GM12878 (cell line): Measurements from ENCODE around the gene NUMB. TPM values are rescaled to one million over a fixed set of nuclear protein-coding genes. Genes with fewer than 3 reads are reported as not detected.
A peak's percentile ranks its signal among the peaks of the same experiment; 100 is the strongest.

Experiments
- ATAC-seq: fragments of 200-7000 bp; cut with Tn5 transposase; 3 replicates; pipeline ENCODE4 v1.9.1; 2020; ENCODE audit warnings: mild to moderate bottlenecking, moderate library complexity
- BruUV-seq: library from RNA; stranded (reverse); fragments of 400-500 nt; replicated peaks from 2 replicates; lab custom pipeline; 2021; lab: Mats Ljungman, UMichigan
- CTCF ChIA-PET: fragments of 300-600 bp; sonication (Branson Sonifier 250); formaldehyde crosslinking; extraction: SDS; loops from one replicate; lab custom pipeline; 2021; ENCODE audit warnings: inconsistent platforms; lab: Yijun Ruan, JAX
- POLR2A ChIA-PET: fragments of 350-600 bp; formaldehyde crosslinking; extraction: SDS; loops from one replicate; lab custom pipeline; 2021; ENCODE audit warnings: inconsistent platforms; lab: Charles Lee
- RAD21 ChIA-PET: fragments of 300-600 bp; sonication (Branson Sonifier 250); formaldehyde crosslinking; loops from one replicate; lab custom pipeline; 2023; ENCODE audit warnings: antibody characterized with exemption; ENCODE audit not compliant: unreplicated experiment; lab: Charles Lee
- SMC1A ChIA-PET: fragments of 300-600 bp; sonication (Branson Sonifier 250); formaldehyde crosslinking; loops from one replicate; lab custom pipeline; 2023; ENCODE audit not compliant: unreplicated experiment, uncharacterized antibody; lab: Charles Lee
- DNase-seq: peaks from one replicate; pipeline ENCODE4 v3.0.0-alpha.2; 2011; ENCODE audit warnings: low read depth, low spot score
- FAIRE-seq: peaks from 3 replicates; lab custom pipeline; 2011; peaks lifted over from hg19 to GRCh38; lab: Jason Lieb, UNC
- H2AFZ ChIP-seq: 2 replicates; pipeline ENCODE4 v1.6.0; 2011; ENCODE audit warnings: low read depth, low read length, control low read depth; ENCODE audit not compliant: control insufficient read depth
- H3K27ac ChIP-seq: 2 replicates; pipeline ENCODE4 v1.5.1; 2011; ENCODE audit warnings: control low read depth; ENCODE audit not compliant: control insufficient read depth, insufficient read depth
- H3K27me3 ChIP-seq, 2 experiments: replicated peaks in 1 of 2; 2 replicates each; pipeline versions ENCODE4 v1.6.0 to v1.6.1; 2011; ENCODE audit warnings: low read length in 1 of 2; ENCODE audit not compliant: control insufficient read depth in 2 of 2, insufficient read depth in 2 of 2
- H3K36me3 ChIP-seq, 2 experiments: 2 replicates each; pipeline ENCODE4 v1.5.1; 2011; ENCODE audit warnings: low read length in 1 of 2; ENCODE audit not compliant: control insufficient read depth in 2 of 2, insufficient read depth in 2 of 2
- H3K4me1 ChIP-seq: 2 replicates; pipeline ENCODE4 v1.6.1; 2011; ENCODE audit warnings: mild to moderate bottlenecking, low read length, moderate library complexity, mixed read lengths; ENCODE audit not compliant: control insufficient read depth, insufficient read depth
- H3K4me2 ChIP-seq: 2 replicates; pipeline ENCODE4 v1.6.0; 2011; ENCODE audit warnings: control low read depth; ENCODE audit not compliant: control insufficient read depth, insufficient read depth
- H3K4me3 ChIP-seq: fragments of 200-600 bp; sonication (generic); 2 replicates; pipeline ENCODE4 v1.5.1; 2016
- H3K79me2 ChIP-seq: 2 replicates; pipeline ENCODE4 v1.6.0; 2011; ENCODE audit warnings: low read length; ENCODE audit not compliant: control insufficient read depth, insufficient read depth
- H3K9ac ChIP-seq: 2 replicates; pipeline ENCODE4 v1.8.0; 2011; ENCODE audit warnings: low read length, control low read depth, mixed read lengths; ENCODE audit not compliant: control insufficient read depth, insufficient read depth
- H3K9me3 ChIP-seq: replicated peaks from 3 replicates; pipeline ENCODE4 v1.5.1; 2011; ENCODE audit warnings: mild to moderate bottlenecking, low read length; ENCODE audit not compliant: control insufficient read depth, insufficient read depth
- H4K20me1 ChIP-seq: 2 replicates; pipeline ENCODE4 v1.6.0; 2011; ENCODE audit not compliant: control insufficient read depth, insufficient read depth
- CREB1 ChIP-seq: IDR thresholded peaks from 2 replicates; pipeline ENCODE4 v1.6.1; 2012; ENCODE audit warnings: low read depth, mild to moderate bottlenecking, inconsistent platforms
- CREM ChIP-seq: IDR thresholded peaks from 2 replicates; pipeline ENCODE4 v1.6.1; 2014; ENCODE audit warnings: antibody characterized with exemption, low read depth
- EP300 ChIP-seq, 2 experiments: fragments of 150-350 bp in 1 of 2; IDR thresholded peaks; 2 replicates each; pipeline ENCODE4 v1.6.1; 2011 to 2012; ENCODE audit warnings: low read depth in 2 of 2, low read length in 2 of 2, borderline replicate concordance in 1 of 2, improper control_type of control experiment in 1 of 2, inconsistent platforms in 1 of 2; ENCODE audit not compliant: control insufficient read depth in 1 of 2
- JUNB ChIP-seq: IDR thresholded peaks from 2 replicates; pipeline ENCODE4 v1.6.1; 2016; ENCODE audit warnings: antibody characterized with exemption, mild to moderate bottlenecking
- JUND ChIP-seq: IDR thresholded peaks from 2 replicates; pipeline ENCODE4 v1.6.1; 2012; ENCODE audit warnings: low read depth, mild to moderate bottlenecking, low read length, improper control_type of control experiment, moderate library complexity
- MEF2A ChIP-seq: IDR thresholded peaks from 2 replicates; pipeline ENCODE4 v1.6.1; 2011; ENCODE audit warnings: low read depth, mild to moderate bottlenecking, low read length, moderate library complexity; ENCODE audit not compliant: insufficient read depth
- MEF2B ChIP-seq: fragments of 450-650 bp; IDR thresholded peaks from 2 replicates; pipeline ENCODE4 v1.6.1; 2018; ENCODE audit warnings: mild to moderate bottlenecking, moderate library complexity; ENCODE audit not compliant: partially characterized antibody, poor library complexity, severe bottlenecking
- MTA3 ChIP-seq: IDR thresholded peaks from 2 replicates; pipeline ENCODE4 v1.6.1; 2012; ENCODE audit warnings: low read length, inconsistent platforms, borderline replicate concordance
- NFIC ChIP-seq: IDR thresholded peaks from 2 replicates; pipeline ENCODE4 v1.6.1; 2012; ENCODE audit warnings: low read depth, mild to moderate bottlenecking, inconsistent platforms, low read length, moderate library complexity
- SMC3 ChIP-seq: IDR thresholded peaks from 2 replicates; pipeline ENCODE4 v1.6.1; 2011; ENCODE audit warnings: low read length, improper control_type of control experiment, borderline replicate concordance
- SPI1 ChIP-seq: IDR thresholded peaks from 2 replicates; pipeline ENCODE4 v1.6.1; 2011; ENCODE audit warnings: low read depth, mild to moderate bottlenecking, low read length, moderate library complexity, borderline replicate concordance; ENCODE audit not compliant: insufficient read depth
- TBL1XR1 ChIP-seq: IDR thresholded peaks from 2 replicates; pipeline ENCODE4 v1.6.1; 2012; ENCODE audit warnings: low read depth, low read length, improper control_type of control experiment
- ZBED1 ChIP-seq: IDR thresholded peaks from 2 replicates; pipeline ENCODE4 v1.6.1; 2016; ENCODE audit warnings: borderline replicate concordance
- ZNF217 ChIP-seq: fragments of 450-650 bp; IDR thresholded peaks from 2 replicates; pipeline ENCODE4 v1.6.1; 2017; ENCODE audit warnings: antibody characterized with exemption, mild to moderate bottlenecking
- WGBS: methylation state at CpG from one replicate; pipeline ENCODE4 v1.1.6; 2016; ENCODE audit warnings: low lambda C conversion rate; ENCODE audit not compliant: insufficient replicate concordance, insufficient coverage; ENCODE audit errors: missing lambda C conversion rate; 5-methylcytosine and 5-hydroxymethylcytosine counted together
- in situ Hi-C: fragments of 300-500 bp; cut with MboI; formaldehyde crosslinking; loops from 9 replicates; pipeline ENCODE4 v1.14.3; 2018; ENCODE audit warnings: mixed read lengths
- intact Hi-C: fragments of 100-400 bp; cut with micrococcal nuclease; formaldehyde crosslinking; loops from one replicate; pipeline ENCODE4 v1.14.2; 2022; ENCODE audit not compliant: unreplicated experiment
- polyA plus RNA-seq, 11 experiments: library from polyadenylated mRNA; depleted of rRNA in 4 of 11; unstranded in 6 of 11; stranded (reverse) in 5 of 11; fragments of >200 nt; fragmentation: Nextera tagmentation in 4 of 11; fragmentation: Illumina TruSeq in 1 of 11; extraction: Ambion mirVana in 4 of 11; extraction: Trizol in 1 of 11; gene quantifications; 1 replicate in 1 of 11; 2 replicates in 10 of 11; pipeline versions ENCODE4 v1.2.1 to v1.2.3, GENCODE V29; 2011 to 2016; ENCODE audit warnings: inconsistent platforms in 2 of 11, missing spikeins in 2 of 11, low read depth in 1 of 11
- total RNA-seq, 4 experiments: library from RNA; depleted of rRNA in 3 of 4; stranded (reverse); fragments of >200 nt in 3 of 4; fragmentation: Illumina TruSeq in 1 of 4; extraction: Trizol in 1 of 4; gene quantifications; 2 replicates each; pipeline versions ENCODE4 v1.2.1 to v1.2.3, GENCODE V29; 2013 to 2021
- TF ChIP-seq, protein P1 (sequence below): fragments of 450-650 bp; IDR thresholded peaks from 2 replicates; pipeline ENCODE4 v1.6.1; 2017; ENCODE audit warnings: mild to moderate bottlenecking, moderate library complexity
- TF ChIP-seq, protein P2 (sequence below): fragments of 450-650 bp; IDR thresholded peaks from 2 replicates; pipeline ENCODE4 v1.6.1; 2017; ENCODE audit warnings: low read depth, mild to moderate bottlenecking, moderate library complexity
- TF ChIP-seq, protein P3 (sequence below): IDR thresholded peaks from 2 replicates; pipeline ENCODE4 v1.6.1; 2012; ENCODE audit warnings: low read depth, low read length, improper control_type of control experiment

Gene NUMB
- total and polyA plus RNA-seq, 10 of the 15 experiments (the other 5 are each of a cell fraction or from before 2014, with no cell fraction given): 22.0 to 147 (median 48.9) TPM

DNA sequence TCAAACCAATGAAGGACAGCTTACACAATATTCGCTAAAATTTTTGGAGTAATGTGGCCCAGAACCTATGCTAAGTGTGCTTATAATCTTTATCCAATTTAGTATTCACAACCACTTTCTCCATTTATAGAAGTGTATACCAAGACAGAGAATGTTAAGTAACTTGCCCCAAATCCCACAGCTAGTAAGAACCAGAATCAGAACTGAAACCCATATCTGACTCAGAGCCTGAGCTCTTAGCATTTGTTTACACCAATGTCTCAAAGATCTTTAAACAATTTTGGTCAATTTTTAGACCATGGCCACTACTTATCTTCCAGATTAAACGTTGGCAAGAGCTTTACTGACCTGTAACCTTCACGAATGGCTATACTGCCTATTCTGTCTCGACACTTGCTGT is 168.1 kb downstream of the NUMB start:
- 1% methylated on average over 4 of the region's 4 CpGs for WGBS
- H3K4me1 ChIP-seq: peaks cover 35% of the 10 kb centered on the region
- CTCF ChIA-PET: interaction anchor here (0.7 to 3.8 kb wide), 11 partner anchors 12 to 183 kb away, joined by 3 to 17 read pairs (median 4); no protein-coding TSS in a partner anchor
- H3K27me3 ChIP-seq: no peaks in the 10 kb centered on the region
- POLR2A ChIA-PET: interaction anchor here (0.5 to 2.7 kb wide), 10 partner anchors 9 to 187 kb away, joined by 3 to 18 read pairs (median 4); partner anchors contain the start of gene NUMB
- peak overlapping the region; percentile 82 for H3K4me2 ChIP-seq
- no peak overlapping the region for H3K9ac ChIP-seq
- no peaks in the 10 kb centered on the region; a peak in 1 of 4 replicates for H3K36me3 ChIP-seq
- no peaks in the 10 kb centered on the region for H4K20me1 ChIP-seq
- peak; percentile 93 for FAIRE-seq
- in situ Hi-C loops: loop anchor here (5.0 kb wide), 1 partner anchor 177 kb away; no protein-coding TSS in a partner anchor
- peak; percentile 64 for DNase-seq
- peak; percentile 79 for ATAC-seq
- no peak overlapping the region for H2AFZ ChIP-seq
- H3K27ac ChIP-seq: peak overlapping the region; percentile 55; the same call in 1 of the 2 replicates
- H3K9me3 ChIP-seq: no peaks in the 10 kb centered on the region
- no TSS peak for BruUV-seq
- peak overlapping the region; percentile 22; the same call in 1 of the 2 replicates for H3K4me3 ChIP-seq
- no peaks in the 10 kb centered on the region for H3K79me2 ChIP-seq
- SMC1A ChIA-PET: interaction anchor here (0.7 to 5.9 kb wide), 24 partner anchors 9 to 186 kb away, joined by 3 to 42 read pairs (median 5); partner anchors contain the start of gene PAPLN
- RAD21 ChIA-PET: interaction anchor here (0.6 to 12.0 kb wide), 20 partner anchors 14 to 354 kb away, joined by 3 to 591 read pairs (median 4); partner anchors contain the start of genes NUMB and RIOX1
- intact Hi-C loops: loop anchor here (5.0 to 10.0 kb wide), 2 partner anchors 43 to 125 kb away; no protein-coding TSS in a partner anchor
- peak; percentile 97 for TF ChIP-seq JUNB
- TF ChIP-seq CREB1: 0 out of 2 replicates have a peak, but pooled peaks have one; percentile 25
- TF ChIP-seq MEF2A: peak; percentile 77; the same call in 1 of the 2 replicates
- peak; percentile 32 to 89; a peak in 3 of 4 replicates for TF ChIP-seq EP300 (IDR thresholded peaks at IDR 0.05; ENCODE audit: borderline replicate concordance in 1 of 2, control insufficient read depth in 1 of 2, low read depth in 2 of 2, low read length in 2 of 2)
- 0 out of 2 replicates have a peak, but pooled peaks have one; percentile 50 for TF ChIP-seq ZNF217
- TF ChIP-seq SPI1: 0 out of 2 replicates have a peak, but pooled peaks have one; percentile 4
- TF ChIP-seq MEF2B: peak; percentile 59
- peak; percentile 80 for TF ChIP-seq CREM
- TF ChIP-seq JUND: 0 out of 2 replicates have a peak, but pooled peaks have one; percentile 63
- TF ChIP-seq TBL1XR1: 0 out of 2 replicates have a peak, but pooled peaks have one; percentile 68
- TF ChIP-seq, protein P1, sequence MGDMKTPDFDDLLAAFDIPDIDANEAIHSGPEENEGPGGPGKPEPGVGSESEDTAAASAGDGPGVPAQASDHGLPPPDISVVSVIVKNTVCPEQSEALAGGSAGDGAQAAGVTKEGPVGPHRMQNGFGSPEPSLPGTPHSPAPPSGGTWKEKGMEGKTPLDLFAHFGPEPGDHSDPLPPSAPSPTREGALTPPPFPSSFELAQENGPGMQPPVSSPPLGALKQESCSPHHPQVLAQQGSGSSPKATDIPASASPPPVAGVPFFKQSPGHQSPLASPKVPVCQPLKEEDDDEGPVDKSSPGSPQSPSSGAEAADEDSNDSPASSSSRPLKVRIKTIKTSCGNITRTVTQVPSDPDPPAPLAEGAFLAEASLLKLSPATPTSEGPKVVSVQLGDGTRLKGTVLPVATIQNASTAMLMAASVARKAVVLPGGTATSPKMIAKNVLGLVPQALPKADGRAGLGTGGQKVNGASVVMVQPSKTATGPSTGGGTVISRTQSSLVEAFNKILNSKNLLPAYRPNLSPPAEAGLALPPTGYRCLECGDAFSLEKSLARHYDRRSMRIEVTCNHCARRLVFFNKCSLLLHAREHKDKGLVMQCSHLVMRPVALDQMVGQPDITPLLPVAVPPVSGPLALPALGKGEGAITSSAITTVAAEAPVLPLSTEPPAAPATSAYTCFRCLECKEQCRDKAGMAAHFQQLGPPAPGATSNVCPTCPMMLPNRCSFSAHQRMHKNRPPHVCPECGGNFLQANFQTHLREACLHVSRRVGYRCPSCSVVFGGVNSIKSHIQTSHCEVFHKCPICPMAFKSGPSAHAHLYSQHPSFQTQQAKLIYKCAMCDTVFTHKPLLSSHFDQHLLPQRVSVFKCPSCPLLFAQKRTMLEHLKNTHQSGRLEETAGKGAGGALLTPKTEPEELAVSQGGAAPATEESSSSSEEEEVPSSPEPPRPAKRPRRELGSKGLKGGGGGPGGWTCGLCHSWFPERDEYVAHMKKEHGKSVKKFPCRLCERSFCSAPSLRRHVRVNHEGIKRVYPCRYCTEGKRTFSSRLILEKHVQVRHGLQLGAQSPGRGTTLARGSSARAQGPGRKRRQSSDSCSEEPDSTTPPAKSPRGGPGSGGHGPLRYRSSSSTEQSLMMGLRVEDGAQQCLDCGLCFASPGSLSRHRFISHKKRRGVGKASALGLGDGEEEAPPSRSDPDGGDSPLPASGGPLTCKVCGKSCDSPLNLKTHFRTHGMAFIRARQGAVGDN: peak; percentile 72; the same call in 1 of the 2 replicates
- TF ChIP-seq MTA3: peak; percentile 67; the same call in 1 of the 2 replicates
- TF ChIP-seq, protein P2, sequence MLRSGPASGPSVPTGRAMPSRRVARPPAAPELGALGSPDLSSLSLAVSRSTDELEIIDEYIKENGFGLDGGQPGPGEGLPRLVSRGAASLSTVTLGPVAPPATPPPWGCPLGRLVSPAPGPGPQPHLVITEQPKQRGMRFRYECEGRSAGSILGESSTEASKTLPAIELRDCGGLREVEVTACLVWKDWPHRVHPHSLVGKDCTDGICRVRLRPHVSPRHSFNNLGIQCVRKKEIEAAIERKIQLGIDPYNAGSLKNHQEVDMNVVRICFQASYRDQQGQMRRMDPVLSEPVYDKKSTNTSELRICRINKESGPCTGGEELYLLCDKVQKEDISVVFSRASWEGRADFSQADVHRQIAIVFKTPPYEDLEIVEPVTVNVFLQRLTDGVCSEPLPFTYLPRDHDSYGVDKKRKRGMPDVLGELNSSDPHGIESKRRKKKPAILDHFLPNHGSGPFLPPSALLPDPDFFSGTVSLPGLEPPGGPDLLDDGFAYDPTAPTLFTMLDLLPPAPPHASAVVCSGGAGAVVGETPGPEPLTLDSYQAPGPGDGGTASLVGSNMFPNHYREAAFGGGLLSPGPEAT: no peak; the same call in 1 of the 2 replicates
- TF ChIP-seq, protein P3, sequence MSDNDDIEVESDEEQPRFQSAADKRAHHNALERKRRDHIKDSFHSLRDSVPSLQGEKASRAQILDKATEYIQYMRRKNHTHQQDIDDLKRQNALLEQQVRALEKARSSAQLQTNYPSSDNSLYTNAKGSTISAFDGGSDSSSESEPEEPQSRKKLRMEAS: no peak
- 0 out of 2 replicates have a peak, but pooled peaks have one; percentile 21 for TF ChIP-seq ZBED1
- TF ChIP-seq SMC3: no peak
- TF ChIP-seq NFIC: peak; percentile 97
